Measurements from ENCODE around the gene MAB21L3.

The MAB21L3 gene

GRCh38 chr1:116110567-116111523 is at the start of gene MAB21L3:
MAB21L3 (plus strand) TSS chr1:116111399; CDS start chr1:116112616, 1,217 bp downstream.
- peak; percentile 8 to 15 for DNase-seq

- DNase-seq: no peak
Measured at GRCh38 chr1:116062201-116062600, 49.0 kb upstream of the MAB21L3 start.

DNA sequence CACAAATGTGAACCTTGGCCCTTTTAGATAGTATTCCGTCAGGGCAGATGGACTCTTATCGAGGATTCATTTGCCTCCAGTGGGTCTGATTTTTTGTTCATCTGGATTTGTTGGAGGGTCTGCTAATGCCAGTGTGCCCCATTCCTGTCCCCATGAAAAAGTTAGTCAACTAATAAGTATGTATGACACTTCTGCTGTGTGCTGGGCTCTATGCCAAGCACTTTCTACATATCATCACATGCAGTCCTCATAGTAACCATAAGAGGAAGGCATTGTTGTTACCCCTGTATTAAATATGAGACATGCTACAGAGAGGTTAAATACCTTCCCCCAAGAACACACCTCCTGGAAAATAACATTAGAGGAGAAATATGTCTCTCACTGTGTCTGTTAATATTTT is 46.6 kb upstream of the MAB21L3 start:
- no peak for DNase-seq

GRCh38 chr1:116066868-116067565 is 44.2 kb upstream of the MAB21L3 start:
- DNase-seq: no peak

DNA sequence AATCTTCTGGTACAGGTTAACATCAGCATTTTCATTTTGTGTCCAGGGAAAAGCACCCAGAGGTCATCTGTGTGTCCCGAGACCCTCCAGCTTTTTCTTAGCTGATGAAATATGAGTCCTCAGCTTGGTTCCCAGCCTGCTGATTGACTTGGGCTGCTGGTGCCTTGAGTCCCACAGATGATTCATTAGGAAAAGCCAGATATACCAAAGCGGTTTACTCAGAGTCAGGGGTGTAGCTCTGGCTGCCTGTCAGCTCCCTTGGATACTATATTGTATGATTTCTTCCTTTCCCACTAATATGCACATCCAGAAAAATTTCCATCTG is 43.7 kb upstream of the MAB21L3 start:
- DNase-seq: no peak

- no peak for DNase-seq
Measured at GRCh38 chr1:116075575-116075974, 35.6 kb upstream of the MAB21L3 start.

DNA sequence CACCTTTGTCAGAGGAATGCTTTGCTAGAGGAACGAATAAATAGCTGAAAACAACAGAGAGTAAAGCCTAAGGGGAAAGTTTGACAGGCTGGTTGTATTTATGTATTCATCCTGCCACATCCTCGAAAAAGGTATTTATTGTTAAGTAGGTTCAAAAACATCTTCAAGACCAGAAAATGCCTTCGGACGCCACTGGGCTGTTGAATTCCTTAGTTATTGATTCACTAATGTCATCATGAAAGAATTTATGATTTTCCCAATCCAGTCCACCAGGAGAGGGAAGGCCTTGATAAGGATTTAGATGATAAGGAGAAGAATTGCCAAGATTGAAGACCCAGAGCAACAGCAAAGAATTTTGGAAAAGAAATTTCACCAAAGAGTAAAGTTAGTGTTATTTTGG is 35.2 kb upstream of the MAB21L3 start:
- DNase-seq: no peak

GRCh38 chr1:116076831-116077230 is 34.4 kb upstream of the MAB21L3 start:
- DNase-seq: no peak

GRCh38 chr1:116078699-116079223 is 32.4 kb upstream of the MAB21L3 start:
- DNase-seq: no peak

GRCh38 chr1:116087628-116088027 is 23.6 kb upstream of the MAB21L3 start:
- no peak for DNase-seq

DNA sequence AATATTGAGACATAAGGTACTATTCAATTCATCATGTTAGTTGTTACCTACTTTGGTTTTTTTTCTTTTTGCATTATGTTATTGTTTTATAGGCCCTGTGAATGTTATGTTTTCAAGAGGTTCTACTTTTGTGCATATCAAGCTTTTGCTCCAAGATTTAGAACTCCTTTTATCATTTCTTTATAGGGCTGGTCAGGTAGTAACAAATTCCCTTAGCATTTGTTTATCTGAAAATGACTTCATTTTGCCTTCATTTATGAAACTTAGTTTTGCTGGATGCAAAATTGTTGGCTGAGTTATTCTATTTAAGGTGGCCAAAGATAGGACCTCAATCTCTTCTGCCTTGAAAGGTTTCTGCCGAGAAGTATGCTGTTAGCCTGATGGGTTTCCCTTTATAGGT is 21.3 kb upstream of the MAB21L3 start:
- DNase-seq: no peak

- DNase-seq: no peak
Measured at GRCh38 chr1:116091083-116091482, 20.1 kb upstream of the MAB21L3 start.

GRCh38 chr1:116092752-116093489 is 18.3 kb upstream of the MAB21L3 start:
- peak in 1 of 2 donors; percentile 50 for DNase-seq

DNA sequence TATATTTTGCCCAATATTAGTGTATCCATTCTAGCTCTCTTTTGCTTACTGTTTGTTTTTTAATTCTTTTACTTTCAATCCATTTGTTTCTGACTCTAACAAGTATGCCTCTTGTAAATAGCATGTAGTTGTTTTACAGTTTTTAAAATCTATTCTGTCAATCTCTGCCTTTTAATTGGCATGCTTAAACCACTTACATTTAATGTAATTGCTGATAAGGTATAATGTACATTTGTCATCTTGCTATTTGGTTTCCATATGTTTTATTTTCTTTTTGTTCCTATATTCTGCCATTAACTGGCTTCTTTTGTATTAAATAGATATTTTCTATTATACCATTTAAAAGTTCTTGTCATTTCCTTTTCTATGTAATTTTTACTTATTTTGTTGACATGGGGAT is 16.2 kb upstream of the MAB21L3 start:
- no peak for DNase-seq

DNA sequence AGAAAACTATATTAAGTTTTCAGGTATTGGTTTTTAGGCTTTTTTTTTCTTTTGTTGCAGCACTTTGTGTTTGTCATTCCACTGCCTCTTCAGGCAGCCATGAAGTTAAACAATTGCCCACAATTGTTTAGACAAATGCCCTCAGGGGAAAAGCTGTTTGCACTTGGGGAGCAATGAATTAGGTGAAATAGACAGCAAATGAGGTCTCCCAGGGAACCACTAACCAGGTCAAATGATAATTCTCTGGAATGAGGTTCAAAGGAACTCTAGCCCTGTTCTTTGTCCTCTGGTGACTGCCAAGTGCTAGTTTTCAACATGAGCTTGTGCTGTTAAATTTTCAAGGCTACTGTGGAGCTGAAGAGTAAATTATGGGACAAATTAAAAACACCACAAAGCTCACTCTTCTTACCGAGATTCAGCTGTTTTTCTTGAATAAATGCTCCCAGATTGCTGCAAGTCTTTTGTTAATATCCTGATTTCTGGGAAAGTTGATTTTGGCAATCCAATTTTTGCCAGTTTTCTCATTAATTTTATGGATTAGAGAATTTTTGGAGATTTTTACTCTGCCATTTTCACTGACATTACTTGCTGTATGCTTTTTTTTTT is 15.1 kb upstream of the MAB21L3 start:
- no peak for DNase-seq

DNA sequence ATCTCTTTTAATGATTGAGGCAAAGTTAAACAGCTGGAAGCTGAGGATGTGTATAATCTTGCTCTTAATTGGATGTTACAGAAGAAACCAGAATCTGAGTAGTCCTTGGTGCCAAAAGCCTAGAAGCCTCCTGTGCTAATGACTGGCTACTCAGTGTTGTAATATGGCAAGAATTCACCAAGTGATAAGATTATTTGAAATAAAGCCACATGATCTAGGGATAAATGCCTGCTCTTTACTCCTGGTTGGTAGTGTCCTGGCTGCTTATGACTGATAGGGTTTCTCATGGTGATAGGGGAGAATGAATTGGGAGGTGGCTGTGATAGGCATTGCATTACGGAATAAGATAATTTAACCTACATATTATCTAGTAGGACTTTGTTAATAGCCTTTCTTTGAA is 13.6 kb upstream of the MAB21L3 start:
- DNase-seq: no peak

- DNase-seq: no peak
Measured at GRCh38 chr1:116099379-116099778, 11.8 kb upstream of the MAB21L3 start.

DNA sequence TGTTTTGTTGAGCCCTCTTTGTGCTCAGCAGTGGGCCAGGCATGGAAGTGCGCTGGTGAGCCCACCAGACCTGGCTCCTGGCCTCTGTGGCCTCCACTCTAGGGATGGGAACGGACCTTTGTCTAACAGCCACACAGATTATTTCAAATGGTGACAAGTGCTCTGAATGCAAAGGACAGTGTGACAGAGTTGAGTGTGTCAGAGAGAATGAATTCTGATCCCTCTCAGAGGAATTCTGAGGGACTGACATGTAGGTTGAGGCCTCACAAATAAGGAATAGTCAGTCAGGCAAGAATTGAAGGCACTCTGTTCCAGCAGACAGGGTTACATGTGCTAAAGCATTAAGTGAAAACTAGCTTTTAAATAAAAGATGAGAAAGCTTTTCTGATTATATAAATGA is 11.3 kb upstream of the MAB21L3 start:
- DNase-seq: no peak

DNA sequence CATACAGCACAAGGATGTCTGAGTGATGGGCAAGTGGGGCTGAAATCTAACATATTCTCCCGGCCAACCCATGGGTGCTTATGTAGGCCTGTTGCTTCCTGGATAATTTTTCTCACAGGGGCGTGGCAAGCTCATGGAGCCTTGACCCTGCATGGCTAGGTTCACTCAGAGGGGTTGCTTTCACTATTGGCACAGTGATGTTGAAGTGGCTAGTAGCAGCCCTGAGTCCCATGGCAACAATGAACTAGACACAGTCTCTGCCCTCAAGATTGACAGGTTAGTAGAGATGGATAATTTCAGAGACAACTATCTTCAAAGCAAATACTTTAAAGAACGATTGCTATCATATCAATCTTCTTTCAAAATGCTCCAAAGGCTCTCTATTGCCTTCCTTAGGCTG is 6.5 kb upstream of the MAB21L3 start:
- DNase-seq: no peak

- no peak for DNase-seq
Measured at GRCh38 chr1:116105996-116106395, 5.2 kb upstream of the MAB21L3 start.

DNA sequence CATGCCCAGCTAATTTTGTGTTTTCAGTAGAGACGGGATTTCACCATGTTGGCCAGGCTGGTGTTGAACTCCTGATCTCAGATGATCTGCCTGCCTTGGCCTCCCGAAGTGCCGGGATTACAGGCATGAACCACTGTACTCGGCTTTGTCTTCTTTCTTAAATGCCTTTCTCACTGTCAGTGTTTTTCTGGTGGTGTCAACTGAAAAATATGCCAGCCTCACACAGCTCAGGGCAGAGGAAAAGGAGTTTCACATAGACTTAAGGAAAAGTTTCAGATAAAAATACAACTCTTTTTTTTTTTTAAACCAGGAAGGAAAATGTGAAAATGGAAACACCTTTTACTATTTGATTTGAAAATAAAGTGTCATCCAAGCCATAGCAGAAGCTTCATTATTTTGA is 4.6 kb upstream of the MAB21L3 start:
- no peak for DNase-seq

DNA sequence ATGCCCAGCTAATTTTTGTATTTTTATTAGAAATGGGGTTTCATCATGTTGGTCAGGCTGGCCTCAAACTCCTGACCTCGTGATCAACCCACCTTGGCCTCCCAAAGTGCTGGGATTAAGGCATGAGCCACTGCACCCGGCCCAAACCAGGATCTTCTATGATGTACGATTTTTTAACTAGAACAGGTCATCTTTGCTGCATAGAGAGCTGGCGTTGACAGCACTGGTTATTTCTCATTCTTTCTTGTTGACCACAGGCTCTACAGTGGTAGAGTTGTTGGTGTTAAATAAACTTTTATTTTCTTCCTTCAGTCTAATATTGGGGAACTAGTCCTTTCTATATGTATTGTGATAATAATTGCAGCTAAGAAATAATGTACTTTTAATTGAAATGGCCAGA is 3.8 kb upstream of the MAB21L3 start:
- DNase-seq: no peak

GRCh38 chr1:116111524-116112021 is 374 bp downstream of the MAB21L3 start:
- DNase-seq: no peak
